ENCODE data around the gene THRAP3. TPM values are rescaled to one million over a fixed set of nuclear protein-coding genes. Genes with fewer than 3 reads are reported as not detected.

The THRAP3 gene
- total and polyA plus RNA-seq, 4 experiments from 2014 or later, result 58.5 to 130 (median 113) TPM

- intact Hi-C loops (cut with micrococcal nuclease), result no loop called here
- DNase-seq, result no peak
- Histone ChIP-seq H3K4me3 (ENCODE audit: low read length in 2 of 2) (no peak overlapping the region), H3K36me3 (ENCODE audit: insufficient read depth, low read length) (peaks cover 33% of the 10 kb centered on the region), H3K4me1 (ENCODE audit: insufficient read depth, low read length) (peaks cover 66% of the 10 kb centered on the region), H3K9me3 (ENCODE audit: control insufficient read depth in 1 of 2, low read length in 2 of 2) (no peaks in the 10 kb centered on the region), H3K27ac (ENCODE audit: low read depth, low read length) (no peak overlapping the region), H3K27me3 (ENCODE audit: insufficient read depth, low read length) (no peaks in the 10 kb centered on the region)
- ChIA-PET CTCF (ENCODE audit: partially characterized antibody) (no interaction called here), POLR2A (ENCODE audit: partially characterized antibody) (interaction anchor here (2.7 kb wide), 1 partner anchor 8 kb away, joined by 14 read pairs; the partner anchor contains the start of gene THRAP3)
- Mint-ChIP-seq H3K9me3 (no peaks in the 10 kb centered on the region), H3K4me3 (peak overlapping the region in 4 of 8 donors; percentile 3 to 34 (median 22)), H3K27ac (peak overlapping the region in 2 of 7 donors; percentile 18 to 79), H3K27me3 (no peaks in the 10 kb centered on the region), H3K4me1 (peaks cover 32 to 64% (median 45%) of the 10 kb centered on the region in 4 donors), H3K36me3 (peaks cover 22 to 46% of the 10 kb centered on the region in 2 donors)
Observed at GRCh38 chr1:36232212-36233095, 8.2 kb downstream of the THRAP3 start.

DNA sequence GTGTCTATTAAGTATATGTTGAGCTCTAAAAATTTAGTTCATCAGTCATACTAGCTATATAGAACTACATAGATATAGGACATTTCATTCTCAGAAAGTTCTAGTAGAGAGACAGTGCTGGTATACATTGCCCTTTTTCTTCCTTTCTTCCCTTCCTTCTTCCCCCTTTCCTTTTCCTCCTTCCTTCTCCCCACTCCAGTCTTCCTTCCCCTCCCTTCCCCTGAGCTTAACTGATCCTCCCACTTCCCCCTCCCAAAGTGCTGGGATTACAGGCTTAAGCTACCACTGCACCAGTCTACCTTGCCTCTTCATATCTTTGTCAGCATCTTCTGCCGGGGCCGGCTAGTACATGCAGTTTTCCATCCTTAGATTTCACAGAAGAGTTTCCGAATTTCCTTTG is 12.1 kb downstream of the THRAP3 start:
- Mint-ChIP-seq H3K9me3 (no peaks in the 10 kb centered on the region), H3K4me3 (peak overlapping the region in 5 of 8 donors; percentile 9 to 64 (median 22)), H3K4me1 (peaks cover 32 to 60% (median 48%) of the 10 kb centered on the region in 4 donors), H3K27ac (peak overlapping the region in 6 of 7 donors; percentile 39 to 84 (median 70)), H3K36me3 (peaks cover 16 to 53% of the 10 kb centered on the region in 2 donors), H3K27me3 (no peaks in the 10 kb centered on the region)
- no peak for DNase-seq
- intact Hi-C loops (cut with micrococcal nuclease), result no loop called here
- Histone ChIP-seq H3K27ac (ENCODE audit: low read depth, low read length) (no peak overlapping the region), H3K4me3 (ENCODE audit: low read length in 2 of 2) (no peak overlapping the region), H3K36me3 (ENCODE audit: insufficient read depth, low read length) (peaks cover 36% of the 10 kb centered on the region), H3K4me1 (ENCODE audit: insufficient read depth, low read length) (peaks cover 79% of the 10 kb centered on the region), H3K9me3 (ENCODE audit: control insufficient read depth in 1 of 2, low read length in 2 of 2) (no peaks in the 10 kb centered on the region), H3K27me3 (ENCODE audit: insufficient read depth, low read length) (no peaks in the 10 kb centered on the region)
- POLR2A ChIA-PET (ENCODE audit: partially characterized antibody), result interaction anchor here (0.5 to 3.6 kb wide), 3 partner anchors 12 to 125 kb away, joined by 3 to 25 read pairs (median 3); partner anchors contain the start of gene THRAP3
- CTCF ChIA-PET (ENCODE audit: partially characterized antibody), result interaction anchor here (0.9 to 1.8 kb wide), 3 partner anchors 11 to 49 kb away, joined by 3 to 7 read pairs (median 3); no protein-coding TSS in a partner anchor

GRCh38 chr1:36238433-36238832 is 14.2 kb downstream of the THRAP3 start:
- Histone ChIP-seq H3K36me3 (ENCODE audit: insufficient read depth, low read length) (peaks cover 39% of the 10 kb centered on the region), H3K27ac (ENCODE audit: low read depth, low read length) (no peak overlapping the region), H3K9me3 (ENCODE audit: control insufficient read depth in 1 of 2, low read length in 2 of 2) (no peaks in the 10 kb centered on the region), H3K4me3 (ENCODE audit: low read length in 2 of 2) (no peak overlapping the region), H3K27me3 (ENCODE audit: insufficient read depth, low read length) (no peaks in the 10 kb centered on the region), H3K4me1 (ENCODE audit: insufficient read depth, low read length) (peaks cover 65% of the 10 kb centered on the region)
- POLR2A ChIA-PET (ENCODE audit: partially characterized antibody), result interaction anchor here (3.6 kb wide), 1 partner anchor 14 kb away, joined by 25 read pairs; the partner anchor contains the start of gene THRAP3
- intact Hi-C loops (cut with micrococcal nuclease), result no loop called here
- no peaks in the 10 kb centered on the region for H3K27me3 Mint-ChIP-seq
- CTCF ChIA-PET (ENCODE audit: partially characterized antibody), result interaction anchor here (0.9 kb wide), 1 partner anchor 62 kb away, joined by 3 read pairs; no protein-coding TSS in a partner anchor
- H3K4me1 Mint-ChIP-seq, result peaks cover 29 to 53% (median 40%) of the 10 kb centered on the region in 4 donors
- H3K36me3 Mint-ChIP-seq, result peaks cover 15 to 50% of the 10 kb centered on the region in 2 donors
- H3K4me3 Mint-ChIP-seq, result peak overlapping the region in 1 of 8 donors; percentile 30
- H3K9me3 Mint-ChIP-seq, result no peaks in the 10 kb centered on the region
- DNase-seq, result no peak
- peak overlapping the region in 5 of 7 donors; percentile 0 to 59 (median 35) for H3K27ac Mint-ChIP-seq

DNA sequence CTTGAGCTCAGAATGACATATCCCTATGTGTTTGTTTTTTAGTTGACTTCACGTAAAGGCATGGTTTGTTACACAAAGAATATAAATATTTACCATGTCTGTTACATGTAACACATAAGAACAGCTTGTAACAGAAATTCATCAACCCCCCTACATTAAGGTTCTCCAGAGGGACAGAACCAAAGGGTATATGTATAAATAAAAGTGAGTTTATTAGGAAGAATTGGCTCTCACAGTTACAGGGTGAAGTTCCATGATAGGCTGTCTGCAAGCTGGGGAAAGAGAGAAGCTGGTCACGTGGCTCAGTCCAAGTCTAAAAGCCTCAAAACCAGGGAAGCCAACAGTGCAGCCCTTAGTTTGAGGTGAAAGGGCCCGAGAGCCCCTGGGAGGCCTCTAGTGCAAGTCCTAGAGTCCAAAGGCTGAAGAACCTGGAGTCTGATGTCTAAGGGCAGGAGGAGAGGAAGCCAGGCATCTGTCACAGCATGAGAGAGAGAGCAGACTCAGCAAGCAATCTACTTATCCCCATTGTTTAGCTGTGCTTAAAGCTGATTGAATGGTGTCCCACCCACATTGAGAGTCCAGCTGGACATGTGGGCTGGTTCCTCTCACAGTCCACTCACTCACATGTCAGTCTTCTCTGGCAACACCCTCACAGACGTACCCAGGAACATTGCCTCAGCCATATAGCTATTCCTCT is 15.8 kb downstream of the THRAP3 start:
- no peaks in the 10 kb centered on the region for H3K27me3 ChIP-seq (ENCODE audit: insufficient read depth, low read length)
- no peak for DNase-seq
- peaks cover 49% of the 10 kb centered on the region for H3K4me1 ChIP-seq (ENCODE audit: insufficient read depth, low read length)
- H3K36me3 ChIP-seq (ENCODE audit: insufficient read depth, low read length), result peaks cover 31% of the 10 kb centered on the region
- no peak overlapping the region for H3K4me3 ChIP-seq (ENCODE audit: low read length in 2 of 2)
- H3K27ac ChIP-seq (ENCODE audit: low read depth, low read length), result no peak overlapping the region
- Mint-ChIP-seq H3K9me3 (peaks cover 0 to 1% (median 0%) of the 10 kb centered on the region in 8 donors), H3K36me3 (peaks cover 12 to 49% of the 10 kb centered on the region in 2 donors), H3K27me3 (no peaks in the 10 kb centered on the region), H3K4me1 (peaks cover 27 to 51% (median 40%) of the 10 kb centered on the region in 4 donors), H3K4me3 (no peak overlapping the region), H3K27ac (peak overlapping the region in 6 of 7 donors; percentile 7 to 87 (median 26))
- ChIA-PET POLR2A (ENCODE audit: partially characterized antibody) (no interaction called here), CTCF (ENCODE audit: partially characterized antibody) (no interaction called here)
- no peaks in the 10 kb centered on the region for H3K9me3 ChIP-seq (ENCODE audit: control insufficient read depth in 1 of 2, low read length in 2 of 2)
- intact Hi-C loops (cut with micrococcal nuclease), result no loop called here

DNA sequence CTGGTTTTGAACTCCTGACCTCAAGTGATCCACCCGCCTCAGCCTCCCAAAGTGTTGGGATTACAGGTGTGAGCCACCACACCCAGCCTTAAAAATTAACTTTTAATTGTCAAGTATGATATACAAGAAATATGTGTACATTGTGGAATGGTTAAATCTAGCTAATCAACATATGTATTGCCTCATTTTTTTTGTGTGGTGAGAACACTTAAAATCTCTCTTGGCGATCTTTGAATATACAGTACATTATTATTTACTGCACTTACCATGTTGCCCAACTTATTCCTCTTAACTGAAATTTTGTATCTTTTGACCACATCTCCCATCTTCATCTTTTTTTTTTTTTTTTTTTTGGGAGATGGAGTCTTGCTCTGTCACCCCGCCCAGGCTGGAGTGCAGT is 23.3 kb downstream of the THRAP3 start:
- H3K4me3 ChIP-seq (ENCODE audit: low read length in 2 of 2), result no peak overlapping the region
- peaks cover 49% of the 10 kb centered on the region for H3K4me1 ChIP-seq (ENCODE audit: insufficient read depth, low read length)
- intact Hi-C loops (cut with micrococcal nuclease), result no loop called here
- H3K27ac Mint-ChIP-seq, result no peak overlapping the region
- H3K4me3 Mint-ChIP-seq, result peak overlapping the region in 1 of 8 donors; percentile 15
- peaks cover 7% of the 10 kb centered on the region for H3K36me3 ChIP-seq (ENCODE audit: insufficient read depth, low read length)
- no peaks in the 10 kb centered on the region for H3K9me3 ChIP-seq (ENCODE audit: control insufficient read depth in 1 of 2, low read length in 2 of 2)
- ChIA-PET CTCF (ENCODE audit: partially characterized antibody) (no interaction called here), POLR2A (ENCODE audit: partially characterized antibody) (interaction anchor here (1.1 kb wide), 1 partner anchor 23 kb away, joined by 4 read pairs; the partner anchor contains the start of gene THRAP3)
- peaks cover 35 to 62% (median 49%) of the 10 kb centered on the region in 4 donors for H3K4me1 Mint-ChIP-seq
- H3K27me3 Mint-ChIP-seq, result no peaks in the 10 kb centered on the region
- H3K9me3 Mint-ChIP-seq, result peaks cover 0 to 5% (median 0%) of the 10 kb centered on the region in 8 donors
- H3K27ac ChIP-seq (ENCODE audit: low read depth, low read length), result no peak overlapping the region
- H3K36me3 Mint-ChIP-seq, result peaks cover 6 to 24% of the 10 kb centered on the region in 2 donors
- no peak for DNase-seq
- no peaks in the 10 kb centered on the region for H3K27me3 ChIP-seq (ENCODE audit: insufficient read depth, low read length)

- Mint-ChIP-seq H3K4me3 (peak overlapping the region in 2 of 8 donors; percentile 4 to 43), H3K9me3 (peaks cover 0 to 5% (median 0%) of the 10 kb centered on the region in 8 donors), H3K27ac (peak overlapping the region in 4 of 7 donors; percentile 27 to 52 (median 34)), H3K4me1 (peaks cover 39 to 67% (median 54%) of the 10 kb centered on the region in 4 donors), H3K36me3 (peaks cover 6 to 24% of the 10 kb centered on the region in 2 donors), H3K27me3 (no peaks in the 10 kb centered on the region)
- no peak overlapping the region for H3K4me3 ChIP-seq (ENCODE audit: low read length in 2 of 2)
- peaks cover 55% of the 10 kb centered on the region for H3K4me1 ChIP-seq (ENCODE audit: insufficient read depth, low read length)
- intact Hi-C loops (cut with micrococcal nuclease), result no loop called here
- no peaks in the 10 kb centered on the region for H3K27me3 ChIP-seq (ENCODE audit: insufficient read depth, low read length)
- H3K27ac ChIP-seq (ENCODE audit: low read depth, low read length), result no peak overlapping the region
- ChIA-PET CTCF (ENCODE audit: partially characterized antibody) (no interaction called here), POLR2A (ENCODE audit: partially characterized antibody) (no interaction called here)
- no peaks in the 10 kb centered on the region for H3K9me3 ChIP-seq (ENCODE audit: control insufficient read depth in 1 of 2, low read length in 2 of 2)
- H3K36me3 ChIP-seq (ENCODE audit: insufficient read depth, low read length), result peaks cover 7% of the 10 kb centered on the region
- no peak for DNase-seq
Observed at GRCh38 chr1:36248250-36248894, 24.1 kb downstream of the THRAP3 start.
